GM12892 (cell line): Measurements from ENCODE around the gene DGLUCY.

ENCODE experiments used
- POLR2A ChIP-seq: IDR thresholded peaks from 2 replicates; pipeline ENCODE4 v1.6.1; 2011; ENCODE audit warnings: low read depth, low read length, control low read depth
- POLR2AphosphoS5 ChIP-seq: IDR thresholded peaks from 2 replicates; pipeline ENCODE4 v1.6.1; 2011; ENCODE audit warnings: low read depth, low read length, control low read depth
- TAF1 ChIP-seq: IDR thresholded peaks from 2 replicates; pipeline ENCODE4 v1.6.1; 2011; ENCODE audit warnings: low read depth, mild to moderate bottlenecking, control low read depth, low read length, borderline replicate concordance

- no peak for TF ChIP-seq POLR2A
- TF ChIP-seq POLR2AphosphoS5, result no peak
- no peak for TF ChIP-seq TAF1
Measured at GRCh38 chr14:91068642-91069041, 45.2 kb upstream of the DGLUCY start.
